NCI-H748 (cell line): ENCODE data around the gene CCM2L.

Experiments used
- DNase-seq: peaks from one replicate; lab custom pipeline; 2025; ENCODE audit not compliant: unreplicated experiment; lab: John Stamatoyannopoulos, UW

The CCM2L gene

DNA sequence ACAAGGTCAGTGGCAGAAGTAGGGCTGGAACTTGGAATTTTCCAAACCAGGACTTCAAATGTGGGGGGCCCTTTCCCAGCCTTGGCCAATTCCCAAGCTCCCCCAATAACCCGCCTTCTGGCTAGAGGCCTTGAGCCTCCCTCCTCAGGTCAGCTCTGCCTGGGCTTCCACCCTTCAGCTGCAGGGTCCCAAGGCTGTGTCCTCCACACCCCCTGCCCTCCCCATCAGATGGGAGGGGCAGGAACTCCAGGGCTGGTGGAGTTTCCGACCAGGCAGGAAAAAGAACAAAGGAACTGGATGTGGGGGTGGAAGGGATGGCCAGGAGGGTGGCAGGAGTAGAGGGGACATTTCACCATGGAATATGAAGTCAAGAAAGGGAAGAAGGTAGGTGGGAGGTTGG is at the start of gene CCM2L:
TSS of gene CCM2L (plus strand) at position 338 of the 400 bp plus-strand sequence. CDS start at position 355, 17 bp downstream.
- DNase-seq, result no peak

- no peak for DNase-seq
Measured at GRCh38 chr20:31962761-31963160, 47.5 kb upstream of the CCM2L start.

DNA sequence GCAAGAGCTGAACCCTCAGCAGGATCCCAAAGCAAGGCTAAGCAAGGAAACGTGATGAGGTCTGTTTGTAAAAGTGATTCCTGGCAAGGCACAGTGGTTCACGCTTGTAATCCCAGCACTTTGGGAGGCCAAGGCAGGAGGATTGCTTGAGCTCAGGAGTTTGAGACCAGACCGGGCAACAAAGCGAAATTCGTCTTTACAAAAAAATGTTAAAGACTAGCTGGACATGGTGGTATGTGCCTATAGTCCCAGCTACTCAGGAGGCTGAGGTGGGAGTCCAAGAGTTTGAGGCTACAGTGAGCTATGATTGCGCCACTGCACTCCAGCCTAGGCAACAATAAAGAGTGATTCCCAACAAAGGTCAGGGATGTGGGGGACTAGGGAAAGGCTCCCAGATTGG is 46.3 kb upstream of the CCM2L start:
- DNase-seq, result no peak

- DNase-seq, result peak; percentile 35
Measured at GRCh38 chr20:31966991-31967655, 43.1 kb upstream of the CCM2L start.

GRCh38 chr20:31967830-31968249 is 42.4 kb upstream of the CCM2L start, which contains the start of gene XKR7:
TSS of gene XKR7 (plus strand) at chr20:31968151. CDS start at chr20:31968176, 25 bp downstream.
- peak; percentile 72 for DNase-seq

- peak; percentile 54 for DNase-seq
Measured at GRCh38 chr20:31968291-31969126, 41.7 kb upstream of the CCM2L start.

DNA sequence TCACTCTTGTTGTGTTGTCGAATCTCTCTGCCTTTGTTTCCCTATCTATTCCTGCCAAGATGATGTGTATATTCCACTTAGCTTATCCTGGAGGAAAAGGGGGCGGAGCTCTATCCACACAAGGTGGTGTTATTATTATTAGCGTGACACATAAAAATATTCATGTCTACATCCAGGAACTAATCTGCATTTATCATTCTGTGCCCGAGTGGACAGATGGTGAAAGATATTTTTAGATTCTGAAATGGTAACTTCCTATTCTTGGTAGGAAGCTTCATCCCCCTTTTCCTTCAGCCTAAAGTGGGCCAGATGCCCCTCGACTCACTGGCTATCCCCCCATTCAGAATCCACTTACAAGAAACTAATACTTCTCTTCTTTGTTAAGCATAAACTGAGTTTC is 40.2 kb upstream of the CCM2L start:
- no peak for DNase-seq

DNA sequence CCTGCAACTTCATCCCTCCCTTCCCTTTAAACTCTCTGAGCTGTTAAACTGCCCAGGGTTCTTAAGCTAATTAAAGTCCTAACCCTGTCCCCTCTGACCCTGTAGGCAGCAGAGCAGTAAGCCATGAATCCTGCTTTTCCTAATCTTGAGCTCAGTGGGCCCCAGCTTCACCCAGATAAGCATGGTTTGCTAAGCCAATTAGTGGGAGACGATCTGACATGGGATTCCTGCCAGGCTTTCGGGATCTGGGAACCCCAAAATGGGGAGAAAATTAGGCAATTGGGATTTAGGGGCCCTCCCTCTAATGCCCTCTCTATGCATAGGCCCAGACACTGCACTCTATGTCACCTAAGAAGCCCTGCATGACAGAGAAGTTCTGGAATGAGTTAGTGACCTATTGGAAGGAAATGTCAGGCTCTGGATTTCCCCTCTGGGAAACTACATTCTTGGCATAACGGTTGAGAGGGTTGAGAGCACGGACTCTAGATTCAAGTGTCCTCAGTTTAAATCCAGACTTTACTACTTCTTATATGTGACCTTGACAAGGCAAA is 37.7 kb upstream of the CCM2L start:
- DNase-seq, result no peak

DNA sequence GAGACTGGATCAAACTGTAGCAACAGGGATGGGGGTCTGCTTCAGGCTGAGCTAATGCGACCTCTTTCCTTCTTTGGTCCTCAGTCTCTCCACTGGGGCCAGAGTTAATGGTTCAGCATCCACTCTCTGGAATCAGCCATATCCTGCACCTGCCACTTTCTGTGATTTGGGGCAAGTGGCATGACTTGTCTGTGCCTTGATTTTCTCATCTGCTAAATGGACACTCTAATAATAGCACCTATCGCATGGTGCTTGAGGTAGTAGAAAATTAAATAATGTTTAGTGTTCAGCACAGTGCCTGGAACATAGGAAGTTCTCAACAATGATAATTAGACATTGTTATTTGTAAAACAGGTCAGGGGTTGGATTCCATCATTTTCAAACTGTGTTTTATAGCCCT is 35.9 kb upstream of the CCM2L start:
- DNase-seq, result no peak

GRCh38 chr20:31974951-31975487 is 35.2 kb upstream of the CCM2L start:
- DNase-seq, result no peak

DNA sequence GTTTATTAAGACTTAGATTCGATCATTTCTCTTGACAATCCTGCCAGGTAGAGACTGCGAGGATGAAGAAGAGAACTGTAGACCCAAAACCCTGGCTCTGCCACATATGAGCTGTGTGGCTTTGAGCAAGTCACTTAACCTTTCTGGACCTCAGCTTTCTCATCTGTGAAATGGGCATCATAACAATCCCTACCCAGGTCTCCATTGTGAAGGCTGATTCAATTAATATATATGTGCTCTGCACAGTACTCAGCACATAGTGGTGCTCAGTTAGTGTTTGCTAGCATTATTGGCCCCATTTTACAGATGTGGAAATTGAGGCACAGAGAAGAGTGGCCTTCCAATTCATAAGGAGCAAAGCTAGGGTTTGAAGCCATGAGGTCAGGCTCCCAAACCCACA is 34.4 kb upstream of the CCM2L start:
- no peak for DNase-seq

DNA sequence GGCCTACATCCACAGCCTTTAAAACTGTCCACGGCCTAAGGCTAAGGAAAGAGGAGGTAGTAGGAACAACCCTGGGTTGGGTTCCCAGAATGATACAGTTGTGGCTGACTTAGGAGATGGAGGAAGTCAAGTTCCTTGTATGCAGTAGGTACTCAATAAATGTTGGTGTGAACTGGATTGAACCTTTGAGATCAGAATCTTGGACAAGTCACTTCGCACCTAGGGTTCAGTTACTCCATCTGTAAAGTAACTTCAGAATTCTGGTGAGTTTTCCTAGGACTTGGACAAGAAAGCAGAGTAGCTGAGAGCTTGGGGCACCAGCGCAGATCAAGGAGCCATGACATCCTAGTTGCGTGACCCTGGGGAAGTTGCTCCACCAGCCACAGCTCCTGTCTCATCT is 33.2 kb upstream of the CCM2L start:
- no peak for DNase-seq

DNA sequence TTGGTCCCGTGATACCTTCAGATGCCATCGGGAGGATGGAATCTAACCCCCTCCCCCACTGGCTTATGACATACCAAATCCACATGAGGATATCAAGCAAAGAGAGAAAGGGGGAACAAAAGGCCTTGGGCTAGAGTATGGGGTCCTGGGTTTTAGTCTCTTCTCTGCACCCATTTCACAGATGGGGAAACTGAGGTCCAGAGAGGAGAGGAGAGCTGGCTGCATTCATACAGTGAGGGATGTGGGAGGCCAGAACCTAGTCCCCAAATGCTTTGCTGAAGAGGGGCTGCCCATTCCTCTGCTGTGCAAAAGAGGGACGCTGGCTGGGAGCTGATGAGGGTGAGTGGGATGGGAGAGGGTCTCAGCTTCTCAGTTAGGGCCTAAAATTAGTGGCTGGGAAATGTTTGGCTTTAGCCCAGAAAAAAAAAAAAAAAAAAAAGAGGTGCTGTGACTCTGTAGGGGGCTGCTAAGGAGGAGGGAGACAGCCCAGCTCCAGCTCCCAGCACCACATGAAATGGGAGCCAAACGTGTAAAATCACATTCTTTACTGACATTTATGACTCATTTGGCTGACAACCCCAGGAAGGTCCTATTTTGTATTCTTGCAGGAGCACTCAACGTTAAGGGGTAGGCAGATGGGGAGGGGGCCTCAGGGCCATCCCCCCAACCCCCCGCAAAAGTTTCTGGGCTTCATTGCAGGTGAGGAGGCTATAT is 30.4 kb upstream of the CCM2L start:
- no peak for DNase-seq

DNA sequence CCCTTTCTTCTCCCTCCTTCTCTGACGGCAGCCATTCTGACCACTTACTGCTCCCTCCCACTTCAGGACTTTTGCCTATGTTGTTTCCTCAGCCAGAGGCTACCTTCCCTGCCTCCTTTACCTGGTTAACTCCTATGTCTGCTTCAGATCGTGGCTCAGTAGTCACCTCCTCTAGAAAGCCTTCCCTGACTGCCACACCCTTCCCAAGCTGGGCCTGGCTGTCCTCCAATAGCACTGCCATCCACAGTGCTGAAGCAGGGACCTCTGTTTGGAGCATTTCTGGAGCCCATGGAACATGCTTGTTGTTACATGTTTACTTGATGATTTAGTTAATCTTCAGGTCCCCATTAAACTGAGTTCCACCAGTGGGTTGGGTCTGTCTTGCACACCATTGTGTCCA is 28.5 kb upstream of the CCM2L start:
- DNase-seq, result no peak

DNA sequence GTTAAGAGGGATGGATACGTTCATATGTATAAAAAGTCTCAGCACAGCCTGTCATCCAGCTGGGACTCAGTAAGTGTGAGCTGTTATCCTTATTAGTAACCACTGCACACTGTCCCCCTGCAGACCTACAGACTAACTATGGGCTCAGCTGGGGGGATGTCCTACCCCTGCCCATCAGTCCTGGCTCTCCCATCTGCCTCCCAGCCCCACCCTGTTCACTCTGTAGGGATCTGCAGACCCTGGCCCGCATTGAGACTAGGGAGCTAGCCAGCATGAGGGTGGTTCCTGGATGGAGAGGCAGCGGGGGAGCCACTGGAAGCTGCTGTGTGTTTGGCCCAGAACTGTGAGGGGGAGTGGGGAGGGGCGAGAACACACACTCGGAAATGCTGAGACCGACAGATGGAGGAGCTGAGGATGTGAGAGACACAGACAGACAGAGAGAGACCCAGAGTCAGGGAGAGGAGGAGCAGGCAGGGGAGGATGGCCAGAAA is 25.2 kb upstream of the CCM2L start:
- DNase-seq, result no peak

- DNase-seq, result no peak
Measured at GRCh38 chr20:31987744-31988143, 22.5 kb upstream of the CCM2L start.

GRCh38 chr20:31988430-31989015 is 21.7 kb upstream of the CCM2L start:
- no peak for DNase-seq

- no peak for DNase-seq
Measured at GRCh38 chr20:31989030-31989645, 21.1 kb upstream of the CCM2L start.

- no peak for DNase-seq
Measured at GRCh38 chr20:31990641-31991338, 19.4 kb upstream of the CCM2L start.

GRCh38 chr20:31991339-31991705 is 18.9 kb upstream of the CCM2L start:
- DNase-seq, result no peak
